HG03064 (cell line): Measurements from ENCODE around the gene EPPIN.
"Not testable (repeated sequence)": the region's sequence is repeated elsewhere in the genome, so short reads cannot be mapped to it uniquely, and the experiment has no call there.

ENCODE experiments used
- ATAC-seq: cut with Tn5 transposase; IDR thresholded peaks from one replicate; pipeline ENCODE4 v1.9.1; 2021; ENCODE audit warnings: low read depth; ENCODE audit not compliant: unreplicated experiment

Gene EPPIN

DNA sequence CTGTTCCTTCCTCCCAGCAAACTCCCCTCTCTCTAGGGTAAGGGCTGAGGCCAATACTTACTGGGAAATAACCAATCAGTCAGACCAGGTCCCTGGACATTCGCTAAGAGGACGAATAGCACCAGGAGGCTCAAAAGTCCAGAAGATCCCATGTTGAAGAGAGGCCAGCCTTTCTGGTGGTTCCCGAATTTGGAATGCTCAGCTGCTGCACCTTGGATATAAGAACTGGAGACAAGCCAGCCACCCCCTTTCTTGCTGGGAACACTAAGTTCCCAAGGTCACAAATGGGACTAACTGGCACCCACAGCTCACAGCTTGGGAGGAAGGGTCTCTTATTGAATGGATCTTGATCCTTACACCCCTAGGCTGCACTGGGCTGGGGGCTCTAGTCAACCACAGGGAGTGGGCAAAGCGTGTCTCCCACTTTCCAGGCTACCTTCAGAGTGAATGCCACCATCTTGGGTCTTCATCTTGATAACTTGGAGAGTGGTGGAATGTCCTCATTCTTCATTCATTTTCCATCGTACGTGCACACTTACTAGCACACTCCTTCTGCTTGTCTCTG is at the start of gene EPPIN:
Gene EPPIN, minus strand, starts transcription at position 196 of the 565 bp plus-strand sequence. Its CDS starts 44 bp downstream, at position 152.
- ATAC-seq, result no peak

DNA sequence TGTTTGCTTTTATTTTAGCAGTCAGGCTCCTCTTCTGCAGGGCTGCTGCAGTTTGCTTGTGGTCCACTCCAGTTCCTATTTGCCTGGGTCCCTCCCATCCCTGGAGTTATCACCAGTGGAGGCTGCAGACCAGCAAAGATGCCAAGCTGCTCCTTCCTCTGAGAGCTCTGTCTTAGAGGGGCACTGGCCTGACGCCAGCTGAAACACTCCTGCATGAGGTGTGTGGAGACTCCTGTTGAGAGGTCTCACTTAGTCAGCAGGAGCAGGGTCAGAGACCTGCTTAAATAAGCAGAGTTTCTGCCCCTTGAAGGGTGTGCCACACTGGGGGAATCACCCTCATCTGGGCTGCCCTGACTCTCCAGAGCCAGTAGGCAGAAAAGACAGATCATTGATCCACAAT is 48.0 kb upstream of the EPPIN start:
- no peak for ATAC-seq

DNA sequence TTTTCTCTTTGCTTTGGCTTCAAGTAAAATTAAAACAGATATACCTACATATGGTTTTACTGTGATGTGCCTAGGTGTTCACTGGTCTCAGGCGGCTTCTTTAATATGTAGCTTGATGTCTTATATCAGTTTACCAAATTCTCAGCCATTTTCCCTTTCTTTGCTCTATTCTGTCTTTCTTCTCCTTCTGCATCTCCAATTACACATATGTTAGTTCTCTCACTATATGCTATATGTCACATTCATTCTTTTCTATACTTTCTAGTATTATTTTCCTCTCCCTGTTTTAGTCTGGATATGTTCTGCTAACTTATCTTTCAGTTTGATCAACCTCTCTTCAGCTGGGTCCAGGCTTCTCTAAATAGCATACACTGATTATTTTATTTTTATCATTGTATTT is 46.3 kb upstream of the EPPIN start:
- no peak for ATAC-seq

DNA sequence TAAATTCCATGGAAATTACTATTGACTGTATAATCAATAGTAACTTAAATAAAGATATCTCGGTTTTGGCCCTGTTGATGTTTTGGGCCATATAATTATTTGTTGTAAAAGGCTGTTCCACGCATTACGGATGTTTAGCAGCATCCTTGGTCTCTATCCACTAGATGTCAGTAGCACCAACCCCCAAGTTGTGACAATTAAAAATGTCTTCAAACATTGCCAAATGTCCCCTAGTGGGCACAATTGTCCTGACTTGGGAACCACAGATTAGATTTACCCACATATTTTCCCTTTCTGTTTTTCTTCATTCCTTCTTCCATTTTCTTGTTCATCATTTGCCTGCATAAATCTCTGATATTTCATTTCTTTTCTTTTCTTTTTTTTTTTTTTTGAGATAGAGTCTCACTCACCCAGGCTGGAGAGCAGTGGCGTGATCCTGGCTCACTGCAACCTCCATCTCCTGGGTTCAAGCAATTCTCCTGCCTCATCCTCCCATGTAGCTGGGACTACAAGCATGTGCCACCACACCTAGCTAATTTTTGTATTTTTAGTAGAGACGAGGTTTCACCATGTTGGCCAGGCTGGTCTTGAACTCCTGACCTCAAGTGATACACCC is 45.5 kb upstream of the EPPIN start:
- no peak for ATAC-seq

DNA sequence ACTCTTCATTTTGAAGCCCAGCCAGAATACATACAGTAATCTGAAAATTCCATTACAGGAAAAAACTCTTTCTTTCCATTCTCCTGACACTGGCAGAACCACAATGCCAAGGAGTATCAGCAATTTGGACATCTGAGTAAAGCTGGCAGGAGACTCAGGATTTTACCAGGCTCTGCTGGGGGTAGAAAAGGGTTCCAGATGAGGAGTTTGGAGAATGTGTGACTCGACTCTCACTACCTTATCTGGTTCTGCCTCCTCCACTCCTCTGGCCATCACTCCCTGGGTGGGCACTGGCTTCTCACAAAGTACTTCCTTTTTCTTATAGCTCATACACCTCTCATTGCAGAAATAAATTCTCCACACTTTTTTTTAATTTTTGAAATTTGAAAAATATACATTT is 42.5 kb upstream of the EPPIN start:
- ATAC-seq, result no peak

DNA sequence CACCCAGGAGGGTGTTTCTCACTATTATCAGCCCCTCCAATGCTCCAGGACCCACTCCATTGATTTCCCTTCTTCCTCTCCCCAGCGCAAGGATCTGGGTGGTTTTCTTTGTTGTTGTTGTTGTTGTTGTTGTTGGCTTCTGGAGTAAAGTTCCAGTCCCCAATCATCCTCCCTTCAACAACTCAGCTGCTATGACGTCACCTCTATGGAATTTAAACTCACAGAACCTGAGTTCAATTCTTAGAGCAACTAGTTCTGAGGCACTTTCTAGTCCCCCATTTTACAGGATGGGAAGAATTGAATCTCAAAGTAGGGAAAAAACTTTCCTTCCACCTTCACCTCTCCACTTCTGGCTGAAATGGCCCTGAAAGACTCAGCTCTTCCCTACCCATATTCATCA is 41.6 kb upstream of the EPPIN start:
- ATAC-seq, result no peak

DNA sequence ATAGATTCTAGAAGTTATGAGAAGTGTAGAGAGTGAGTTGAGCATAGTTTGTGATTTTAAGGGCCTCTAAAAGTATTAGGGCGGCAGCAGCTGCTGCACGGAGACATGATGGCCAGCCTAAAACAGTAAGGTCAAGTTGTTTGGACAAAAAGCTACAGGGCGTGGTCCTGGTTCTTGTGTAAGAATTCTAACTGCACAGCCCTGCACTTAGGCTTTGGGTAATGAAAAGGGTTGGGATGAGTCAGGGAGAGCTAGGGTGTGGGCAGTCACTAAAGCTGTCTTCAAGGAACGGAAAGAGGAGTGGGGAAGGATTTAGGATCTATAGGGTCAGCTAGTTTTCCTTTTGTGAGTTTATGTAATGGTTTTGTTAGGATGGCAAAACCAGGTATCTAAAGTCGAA is 38.8 kb upstream of the EPPIN start:
- ATAC-seq, result not testable (repeated sequence)

DNA sequence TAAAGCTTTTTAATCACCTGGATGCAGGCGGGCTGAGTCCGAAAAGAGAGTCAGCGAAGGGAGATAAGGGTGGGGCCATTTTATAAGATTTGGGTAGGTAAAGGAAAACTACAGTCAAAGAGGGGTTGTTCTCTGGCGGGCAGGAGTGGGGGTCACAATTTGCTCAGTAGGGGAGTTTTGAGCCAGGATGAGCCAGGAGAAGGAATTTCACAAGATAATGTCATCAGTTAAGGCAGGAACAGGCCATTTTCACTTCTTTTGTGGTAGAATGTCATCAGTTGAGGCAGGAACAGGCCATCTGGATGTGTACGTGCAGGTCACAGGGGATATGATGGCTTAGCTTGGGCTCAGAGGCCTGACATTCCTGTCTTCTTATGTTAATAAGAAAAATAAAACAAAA is 37.1 kb upstream of the EPPIN start:
- ATAC-seq, result not testable (repeated sequence)

DNA sequence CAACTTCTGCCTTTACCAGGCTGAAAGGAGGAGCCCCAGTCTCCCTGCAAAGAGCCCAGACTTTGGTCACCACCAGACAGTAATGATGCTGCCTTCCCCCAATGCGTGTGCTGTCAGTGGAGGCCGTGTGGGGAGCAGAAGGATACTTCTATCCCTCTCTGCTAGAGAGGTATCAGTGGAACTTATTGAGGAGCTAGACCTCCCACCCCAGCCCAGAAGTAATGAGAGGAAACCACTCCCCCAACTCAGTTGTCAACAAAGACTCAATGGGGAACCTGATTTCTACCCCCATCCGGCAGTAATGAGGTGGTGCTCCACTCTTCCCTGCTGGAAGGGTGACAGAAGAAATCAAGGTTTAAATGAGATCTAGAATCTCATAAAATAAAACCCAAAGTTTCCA is 36.3 kb upstream of the EPPIN start:
- ATAC-seq, result no peak

DNA sequence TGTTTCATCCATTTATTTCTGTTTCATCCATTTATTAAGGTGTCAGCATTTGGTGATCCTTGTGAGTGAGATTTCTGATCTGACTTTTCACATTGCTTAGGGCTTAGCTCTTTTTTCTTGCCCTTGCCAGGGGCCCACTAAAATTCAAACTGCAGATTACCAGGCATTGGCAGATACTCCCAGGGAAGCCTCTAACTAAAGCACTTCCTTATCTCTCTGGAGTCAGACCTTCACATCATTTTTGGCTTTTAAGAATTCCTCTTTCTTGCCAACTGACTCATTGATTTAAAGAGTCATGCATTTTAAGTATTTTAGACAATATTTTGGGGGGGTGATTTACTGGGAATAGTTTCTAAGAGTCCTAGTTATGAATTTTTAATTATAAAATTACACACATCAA is 34.5 kb upstream of the EPPIN start:
- no peak for ATAC-seq

DNA sequence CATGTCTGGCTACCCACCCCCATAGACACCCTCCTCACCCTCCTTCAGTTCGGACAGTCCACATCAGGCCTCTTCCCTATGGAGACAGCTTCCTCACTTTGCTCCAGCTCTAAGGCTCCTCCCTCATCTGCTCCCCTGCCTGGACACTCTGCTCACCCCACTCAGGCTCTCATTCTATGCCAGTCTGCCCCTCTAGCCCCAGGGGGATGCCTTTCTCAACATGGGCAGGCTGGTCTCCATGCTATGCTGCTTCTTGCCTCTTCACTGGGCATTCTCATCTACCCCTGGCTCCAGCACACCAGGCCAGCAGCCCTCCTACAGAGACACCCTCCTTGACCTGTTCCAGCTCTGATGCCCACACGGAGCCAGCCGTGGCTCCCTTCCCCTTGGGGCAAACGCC is 32.0 kb upstream of the EPPIN start, which contains the start of gene WFDC8:
Gene WFDC8, minus strand, starts transcription at position 101 of the 400 bp plus-strand sequence. Its CDS starts 37 bp downstream, at position 64.
- ATAC-seq, result no peak

DNA sequence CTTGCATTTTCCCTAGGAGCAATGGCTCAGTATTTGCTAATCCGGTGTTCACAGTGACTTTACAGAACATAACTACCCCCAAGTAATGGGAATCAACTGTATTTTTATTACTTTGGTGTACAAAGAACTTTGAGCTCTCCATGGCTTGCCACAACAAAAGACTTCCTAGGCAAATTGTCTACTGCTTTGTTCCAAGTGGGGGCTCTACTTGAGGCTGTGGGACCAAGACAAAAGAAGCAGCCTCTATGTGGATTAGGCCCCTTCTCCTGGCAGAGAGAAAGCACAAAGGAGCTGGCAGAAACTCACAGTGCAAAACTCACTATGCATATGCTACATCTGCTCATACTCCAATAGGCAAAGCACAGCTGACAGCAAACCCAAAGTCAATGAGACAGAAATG is 31.0 kb upstream of the EPPIN start:
- ATAC-seq, result no peak

DNA sequence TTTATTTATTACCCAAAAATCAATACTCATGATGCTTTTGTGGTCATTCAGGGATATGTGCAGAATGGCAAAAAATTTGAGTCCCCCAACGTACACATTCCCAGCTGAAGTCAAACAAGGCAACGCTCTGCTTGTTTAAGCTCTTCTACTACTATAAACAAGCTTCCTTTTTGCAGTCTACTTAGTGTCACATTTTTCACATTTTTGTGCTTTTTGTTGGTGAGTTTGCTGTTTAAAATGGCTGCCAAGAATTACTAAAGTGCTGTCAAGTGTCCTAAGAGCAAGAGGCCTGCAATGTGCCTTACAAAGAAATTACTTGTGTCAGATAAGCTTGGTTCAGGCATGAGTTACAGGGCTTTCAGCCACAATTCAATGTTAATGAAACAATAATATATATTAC is 29.8 kb upstream of the EPPIN start:
- no peak for ATAC-seq

DNA sequence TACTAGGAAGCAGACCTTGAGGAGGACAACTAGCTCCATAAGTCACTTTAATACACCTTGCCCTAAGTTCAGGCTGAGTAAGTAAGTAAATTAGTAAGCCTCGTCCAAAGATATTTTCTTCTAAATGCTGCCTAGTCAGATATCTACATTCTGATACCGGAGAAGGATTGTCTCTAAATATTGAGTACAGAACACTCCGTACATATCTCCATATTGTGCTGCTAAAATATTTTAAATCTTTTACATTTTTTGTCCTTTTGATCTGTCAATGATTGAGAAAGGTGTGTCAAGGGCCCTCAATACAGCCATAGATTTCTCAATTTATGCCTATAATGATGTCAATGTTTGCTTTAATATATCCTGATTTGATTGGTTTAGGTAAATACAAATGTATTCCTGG is 28.7 kb upstream of the EPPIN start:
- ATAC-seq, result no peak

DNA sequence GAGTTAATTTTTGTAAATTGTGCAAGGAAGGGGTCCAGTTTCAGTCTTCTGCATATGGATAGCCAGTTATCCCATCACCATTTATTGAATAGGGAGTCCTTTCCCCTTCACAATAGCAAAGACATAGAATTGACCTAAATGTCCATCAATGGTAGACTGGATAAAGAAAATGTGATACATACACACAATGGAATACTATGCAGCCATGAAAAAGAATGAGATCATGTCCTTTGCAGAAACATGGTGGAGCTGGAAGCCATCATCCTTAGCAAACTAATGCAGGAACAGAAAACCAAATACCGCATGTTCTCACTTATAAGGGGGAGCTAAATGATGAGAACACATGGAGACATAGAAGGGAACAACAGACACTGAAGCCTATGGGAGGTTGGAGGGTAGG is 22.4 kb upstream of the EPPIN start:
- not testable (repeated sequence) for ATAC-seq

DNA sequence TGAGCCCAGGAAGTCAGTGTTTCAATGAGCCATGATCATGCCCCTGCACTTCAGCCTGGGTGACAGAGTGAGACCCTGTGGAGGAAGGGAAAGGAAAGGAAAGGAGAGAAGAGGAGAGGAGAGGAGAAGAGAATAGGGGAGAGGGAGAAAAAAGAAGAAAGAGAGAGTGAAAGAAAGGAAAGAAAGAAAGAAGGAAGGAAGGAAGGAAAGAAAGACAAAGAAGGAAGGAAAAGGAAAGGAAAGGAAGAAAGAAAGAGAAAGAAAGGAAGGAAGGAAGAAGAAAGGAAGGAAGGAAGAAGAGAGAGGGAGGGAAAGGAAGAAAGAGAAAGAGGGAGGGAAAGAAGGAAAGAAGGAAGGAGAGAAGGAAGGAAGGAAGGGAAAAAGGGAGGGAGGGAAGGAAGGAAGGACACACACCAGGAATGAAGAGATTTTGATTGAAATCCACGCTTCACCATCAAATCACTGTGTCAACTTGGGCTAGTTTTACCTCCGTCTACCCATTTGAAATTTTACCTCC is 17.6 kb upstream of the EPPIN start:
- no peak for ATAC-seq

DNA sequence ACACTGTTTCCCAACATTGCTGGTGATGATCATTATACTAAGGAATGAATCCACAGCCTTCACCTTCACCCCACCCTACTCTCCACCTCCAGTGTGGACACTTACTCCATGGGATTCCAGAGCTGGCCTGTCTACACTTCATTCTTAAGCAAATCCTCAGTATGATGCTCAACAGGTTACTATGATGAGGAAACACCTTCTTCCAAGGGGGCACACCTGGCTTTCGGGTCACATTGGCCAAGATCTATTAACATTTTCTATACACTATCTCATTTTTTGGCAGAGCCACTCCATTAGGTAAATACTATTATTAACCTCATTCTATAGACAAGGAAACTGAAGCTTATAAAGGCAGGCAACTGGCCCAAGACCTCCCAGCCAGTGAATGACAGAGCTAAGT is 8.0 kb upstream of the EPPIN start:
- ATAC-seq, result no peak

DNA sequence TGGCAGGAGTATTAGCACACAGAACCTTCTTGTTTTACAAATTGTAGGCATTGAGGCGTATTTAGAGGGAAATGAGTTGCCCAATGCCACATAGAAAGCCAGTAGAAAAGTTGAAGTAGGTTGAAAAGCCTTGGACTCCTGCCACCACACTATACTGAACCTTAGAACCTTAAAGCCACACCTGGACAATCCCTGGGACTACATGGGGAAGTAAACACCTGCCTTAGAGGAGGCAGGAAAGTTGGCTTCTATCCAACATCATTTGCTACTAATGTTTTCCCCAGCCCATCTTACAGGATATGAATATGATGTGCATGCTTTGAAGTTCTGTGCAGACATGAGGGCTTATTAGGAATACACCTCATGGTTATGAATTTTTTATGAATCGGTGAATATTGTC is 5.3 kb upstream of the EPPIN start:
- ATAC-seq, result no peak

DNA sequence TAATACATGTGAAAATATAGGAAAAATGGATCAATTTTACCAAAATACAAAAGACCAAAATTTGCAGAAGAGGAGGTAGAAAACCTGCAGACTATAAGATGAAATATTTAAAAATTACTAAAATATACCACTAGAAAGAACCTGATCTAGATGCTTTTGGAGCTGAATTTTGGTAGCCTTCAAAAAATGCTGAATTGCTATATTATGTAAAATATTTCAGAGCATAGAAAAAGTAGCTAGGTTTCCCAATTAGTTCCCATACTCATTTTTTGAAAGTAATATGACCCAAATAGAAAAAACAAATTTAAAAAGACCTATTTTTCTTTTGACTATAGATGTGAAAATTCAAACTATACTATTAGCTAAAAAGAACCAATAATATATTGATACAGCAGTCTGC is 3.6 kb upstream of the EPPIN start:
- no peak for ATAC-seq

DNA sequence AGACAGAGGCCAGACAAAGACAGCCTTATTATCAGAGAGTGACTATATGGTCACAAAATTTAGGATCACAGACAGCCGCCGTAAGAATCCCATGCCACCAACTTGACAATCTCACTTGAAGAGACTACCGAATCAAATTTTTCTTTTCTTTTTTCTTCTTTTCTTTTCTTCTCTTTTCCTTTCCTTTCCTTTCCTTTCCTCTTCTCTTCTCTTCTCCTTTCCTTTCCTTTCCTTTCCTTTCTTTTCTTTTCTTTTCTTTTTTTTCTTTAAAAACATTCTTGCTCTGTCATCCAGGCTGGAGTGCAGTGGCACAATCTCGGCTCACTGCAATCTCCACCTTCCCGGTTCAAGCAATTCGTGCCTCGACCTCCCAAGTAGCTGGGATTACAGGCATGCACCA is 1.2 kb upstream of the EPPIN start:
- no peak for ATAC-seq

DNA sequence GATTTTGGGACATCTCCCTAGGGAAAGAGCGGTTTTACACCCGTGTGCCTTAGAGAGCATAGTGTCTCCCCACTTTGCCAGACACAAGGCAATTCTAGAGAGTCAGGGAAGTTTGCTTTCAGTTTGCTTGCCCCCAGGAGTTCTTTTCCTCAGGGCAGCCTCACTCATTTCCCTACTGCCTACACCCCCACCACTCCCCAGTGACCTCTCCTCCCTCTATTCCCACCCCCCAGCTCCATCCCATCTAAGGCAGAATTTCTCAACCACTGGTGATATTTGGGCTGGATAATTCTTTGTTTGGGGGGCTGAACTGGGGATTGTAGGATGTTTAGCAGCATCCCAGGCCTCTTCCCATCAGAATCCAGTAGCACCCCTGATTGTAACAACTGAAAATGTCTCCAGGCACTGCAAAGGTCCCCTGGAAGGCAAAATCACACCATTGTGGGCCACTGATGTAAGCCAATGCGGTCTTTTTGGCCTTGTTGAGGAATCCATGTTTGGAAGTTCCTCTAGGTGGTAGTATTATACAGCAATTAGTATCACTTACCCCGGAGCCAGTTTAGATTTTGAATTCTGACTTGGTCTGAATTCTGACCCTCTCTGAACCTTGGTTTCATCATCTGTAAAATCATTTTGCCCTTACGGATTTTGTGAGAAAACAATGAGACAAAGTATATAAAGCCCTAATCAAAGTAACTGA is 1.3 kb downstream of the EPPIN start:
- no peak for ATAC-seq

DNA sequence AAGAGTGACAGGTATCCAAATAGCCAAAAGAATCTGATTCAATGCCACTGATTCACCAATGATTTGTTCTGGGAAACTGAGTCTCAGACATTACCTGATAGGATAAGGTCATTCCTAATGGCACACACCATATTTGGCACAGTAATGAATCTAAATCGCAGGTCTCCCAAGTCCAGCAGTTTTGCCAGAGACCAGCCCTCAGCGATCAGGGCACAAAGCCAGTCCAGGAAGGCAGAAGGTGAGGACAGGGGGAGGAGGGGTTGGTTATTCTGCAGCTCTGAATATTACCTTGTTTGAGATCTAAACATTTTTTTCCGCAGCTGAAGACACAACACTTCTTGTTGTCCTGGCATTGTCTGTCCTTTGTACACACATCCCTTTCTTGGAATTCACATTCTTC is 1.9 kb downstream of the EPPIN start:
- ATAC-seq, result no peak
